SU-DHL-6 (cell line): ENCODE results near the gene EEPD1.

Experiments
- H2AFZ ChIP-seq: fragments of 200-600 bp; sonication (generic); 2 replicates; pipeline ENCODE4 v1.6.1; 2014; ENCODE audit warnings: low read depth, mild to moderate bottlenecking, moderate library complexity, mixed read lengths, antibody characterized with exemption, low read length; ENCODE audit not compliant: severe bottlenecking
- H3F3A ChIP-seq: fragments of 200-600 bp; shearing (Covaris generic); 2 replicates; pipeline ENCODE4 v1.6.0; 2016; ENCODE audit warnings: antibody characterized with exemption, mild to moderate bottlenecking; ENCODE audit not compliant: insufficient read depth
- H3K27ac ChIP-seq: fragments of 200-600 bp; sonication (generic); 2 replicates; pipeline ENCODE4 v1.5.1; 2016; ENCODE audit warnings: low read depth, mild to moderate bottlenecking, low read length, moderate library complexity, mixed read lengths
- H3K27me3 ChIP-seq: fragments of 200-600 bp; sonication (generic), shearing (Covaris generic); 2 replicates; pipeline ENCODE4 v1.6.0; 2014; ENCODE audit warnings: mild to moderate bottlenecking, low read length
- H3K36me3 ChIP-seq: fragments of 200-600 bp; sonication (generic); 2 replicates; pipeline ENCODE4 v1.6.1; 2014; ENCODE audit warnings: mild to moderate bottlenecking, low read length, mixed read lengths
- H3K4me2 ChIP-seq: fragments of 300-600, 200-600 bp; shearing (Covaris generic), sonication (generic); 2 replicates; pipeline ENCODE4 v1.6.0; 2014; ENCODE audit warnings: low read length, low read depth, mild to moderate bottlenecking; ENCODE audit not compliant: poor library complexity, severe bottlenecking
- H3K4me3 ChIP-seq: fragments of 200-600 bp; sonication (generic); 2 replicates; pipeline ENCODE4 v1.5.1; 2014; ENCODE audit warnings: antibody characterized with exemption, low read length, mild to moderate bottlenecking, mixed read lengths; ENCODE audit not compliant: insufficient read depth, poor library complexity, severe bottlenecking
- H3K79me2 ChIP-seq: fragments of 200-600 bp; sonication (generic); 2 replicates; pipeline ENCODE4 v1.6.1; 2014; ENCODE audit warnings: mild to moderate bottlenecking, low read length, moderate library complexity; ENCODE audit not compliant: insufficient read depth
- H3K9ac ChIP-seq: fragments of 200-600 bp; sonication (generic); 2 replicates; pipeline ENCODE4 v1.7.0; 2014; ENCODE audit warnings: mild to moderate bottlenecking, low read length
- H3K9me2 ChIP-seq: fragments of 200-600 bp; sonication (generic); replicated peaks from 2 replicates; pipeline ENCODE4 v1.6.1; 2014; ENCODE audit warnings: low read length; ENCODE audit not compliant: insufficient read depth
- H3K9me3 ChIP-seq: fragments of 200-600 bp; sonication (generic); 2 replicates; pipeline ENCODE4 v1.6.1; 2014; ENCODE audit warnings: low read length, mixed read lengths; ENCODE audit not compliant: insufficient read depth
- H4K20me1 ChIP-seq: fragments of 200-600 bp; sonication (generic); 2 replicates; pipeline ENCODE4 v1.6.1; 2014; ENCODE audit warnings: low read depth, mild to moderate bottlenecking, antibody characterized with exemption, low read length, moderate library complexity, mixed read lengths
- CTCF ChIP-seq: fragments of 200-600 bp; sonication (generic); IDR thresholded peaks from one replicate; pipeline ENCODE4 v1.5.1; 2017; ENCODE audit warnings: antibody characterized with exemption, mild to moderate bottlenecking, low read length, moderate library complexity; ENCODE audit not compliant: insufficient read depth, poor library complexity, severe bottlenecking
- EZH2phosphoT487 ChIP-seq: fragments of 200-600 bp; sonication (generic), shearing (Covaris generic); conservative IDR thresholded peaks from 2 replicates; pipeline ENCODE4 v1.6.1; 2018; ENCODE audit warnings: mild to moderate bottlenecking, antibody characterized with exemption, low read length, moderate library complexity, mixed read lengths

Gene EEPD1

GRCh38 chr7:36244429-36244828, 91.4 kb downstream of the EEPD1 start:
- peaks cover 7% of the 10 kb centered on the region; the same call in 1 of the 2 replicates for H3K36me3 ChIP-seq
- H3K9me3 ChIP-seq, result no peaks in the 10 kb centered on the region
- H3K27ac ChIP-seq, result no peak overlapping the region
- H3K79me2 ChIP-seq, result peaks cover 29% of the 10 kb centered on the region
- H4K20me1 ChIP-seq, result no peaks in the 10 kb centered on the region
- no peak overlapping the region for H3K4me2 ChIP-seq
- peaks cover 17% of the 10 kb centered on the region; the same call in 1 of the 2 replicates for H3F3A ChIP-seq
- H3K4me3 ChIP-seq, result no peak overlapping the region
- TF ChIP-seq EZH2phosphoT487, result no peak
- no peak for TF ChIP-seq CTCF
- H3K9ac ChIP-seq, result no peak overlapping the region
- H3K27me3 ChIP-seq, result no peaks in the 10 kb centered on the region
- H2AFZ ChIP-seq, result no peak overlapping the region
- no peaks in the 10 kb centered on the region for H3K9me2 ChIP-seq

- H4K20me1 ChIP-seq, result no peaks in the 10 kb centered on the region
- H3K36me3 ChIP-seq, result peaks cover 9% of the 10 kb centered on the region; the same call in 1 of the 2 replicates
- H3K4me3 ChIP-seq, result no peak overlapping the region
- no peaks in the 10 kb centered on the region for H3K27me3 ChIP-seq
- no peaks in the 10 kb centered on the region for H3K9me2 ChIP-seq
- no peak overlapping the region for H3K9ac ChIP-seq
- TF ChIP-seq EZH2phosphoT487 (no peak), CTCF (no peak)
- no peak overlapping the region for H3K4me2 ChIP-seq
- H3K27ac ChIP-seq, result no peak overlapping the region
- H2AFZ ChIP-seq, result no peak overlapping the region
- peaks cover 41% of the 10 kb centered on the region for H3K79me2 ChIP-seq
- peaks cover 19% of the 10 kb centered on the region; the same call in 1 of the 2 replicates for H3F3A ChIP-seq
- no peaks in the 10 kb centered on the region for H3K9me3 ChIP-seq
Measured at GRCh38 chr7:36245684-36246299, 92.7 kb downstream of the EEPD1 start.

GRCh38 chr7:36249091-36249490, 96.0 kb downstream of the EEPD1 start:
- H3K9me3 ChIP-seq, result no peaks in the 10 kb centered on the region
- peaks cover 27% of the 10 kb centered on the region for H3K36me3 ChIP-seq
- no peak overlapping the region for H3K27ac ChIP-seq
- H3K27me3 ChIP-seq, result no peaks in the 10 kb centered on the region
- H3F3A ChIP-seq, result peaks cover 18% of the 10 kb centered on the region; the same call in 1 of the 2 replicates
- TF ChIP-seq CTCF (no peak), EZH2phosphoT487 (no peak)
- H4K20me1 ChIP-seq, result no peaks in the 10 kb centered on the region
- no peaks in the 10 kb centered on the region for H3K9me2 ChIP-seq
- no peak overlapping the region for H3K4me2 ChIP-seq
- H3K79me2 ChIP-seq, result peaks cover 64% of the 10 kb centered on the region
- H3K9ac ChIP-seq, result no peak overlapping the region
- no peak overlapping the region for H3K4me3 ChIP-seq
- H2AFZ ChIP-seq, result no peak overlapping the region
